Effector memory CD8-positive, alpha-beta T cell (primary cell): Measurements from ENCODE around the gene TBX1.

ENCODE experiments used
- ATAC-seq: fragments of 150-1000 bp; cut with Tn5 transposase; replicated peaks from 2 replicates; pipeline ENCODE4 v1.10.0; 2021; ENCODE audit warnings: mild to moderate bottlenecking, moderate library complexity
- DNase-seq, 3 experiments: peaks; one replicate each; pipeline ENCODE4 v3.0.0; 2021
- H3K27ac Mint-ChIP-seq, 2 donors: one replicate each; pipeline ENCODE4 v1.8.0; 2022; ENCODE audit warnings: mild to moderate bottlenecking in 2 of 2, mixed read lengths in 2 of 2, moderate library complexity in 2 of 2
- H3K27me3 Mint-ChIP-seq, 2 donors: one replicate each; pipeline ENCODE4 v1.8.0; 2022; ENCODE audit warnings: mixed read lengths in 2 of 2
- H3K36me3 Mint-ChIP-seq: one replicate; pipeline ENCODE4 v1.8.0; 2022; ENCODE audit warnings: mild to moderate bottlenecking, moderate library complexity, mixed read lengths; ENCODE audit not compliant: insufficient read depth
- H3K4me1 Mint-ChIP-seq, 2 donors: one replicate each; pipeline ENCODE4 v1.8.0; 2022; ENCODE audit warnings: low read depth in 2 of 2, mixed read lengths in 2 of 2
- H3K4me3 Mint-ChIP-seq, 2 donors: one replicate each; pipeline ENCODE4 v1.8.0; 2022; ENCODE audit warnings: mild to moderate bottlenecking in 2 of 2, mixed read lengths in 2 of 2, moderate library complexity in 2 of 2
- H3K9me3 Mint-ChIP-seq, 2 donors: one replicate each; pipeline ENCODE4 v1.8.0; 2022; ENCODE audit warnings: mixed read lengths in 2 of 2

Gene TBX1

GRCh38 chr22:19807914-19808872 lies 47.6 kb downstream of the TBX1 start:
- Mint-ChIP-seq H3K27ac (no peak overlapping the region), H3K4me1 (peaks cover 6 to 8% of the 10 kb centered on the region in 2 donors), H3K4me3 (no peak overlapping the region), H3K9me3 (no peaks in the 10 kb centered on the region), H3K36me3 (no peaks in the 10 kb centered on the region), H3K27me3 (no peaks in the 10 kb centered on the region)
- no peak for DNase-seq
- no peak for ATAC-seq

DNA sequence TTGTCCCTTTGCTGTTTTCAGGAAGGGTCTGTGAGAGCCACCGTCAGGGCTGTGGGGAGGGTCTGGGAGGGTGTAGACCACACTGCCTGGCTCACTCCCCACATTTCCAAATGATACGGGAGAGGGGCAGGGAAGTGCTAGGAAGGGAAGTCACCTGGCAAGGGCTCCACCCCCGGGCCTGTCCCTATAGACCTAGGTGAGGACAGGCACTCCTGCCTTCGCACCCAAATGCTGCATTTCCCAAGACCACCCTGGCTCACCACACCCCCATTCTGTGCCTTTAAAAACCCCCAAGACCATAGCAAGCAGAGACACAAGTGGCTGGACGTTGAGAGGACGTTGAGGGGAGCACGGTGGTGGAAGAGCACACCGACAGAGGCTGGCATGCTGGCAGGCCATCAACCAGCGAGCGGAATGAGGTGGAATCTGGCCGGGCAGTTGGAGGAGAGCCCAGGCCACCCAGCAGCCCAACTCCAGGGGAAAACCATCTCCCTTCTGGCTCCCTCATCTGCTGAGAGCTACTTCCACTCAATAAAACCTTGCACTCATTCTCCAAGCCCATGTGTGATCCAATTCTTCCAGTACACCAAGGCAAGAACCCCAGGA lies 48.4 kb downstream of the TBX1 start:
- ATAC-seq: no peak
- Mint-ChIP-seq H3K4me3 (no peak overlapping the region), H3K36me3 (no peaks in the 10 kb centered on the region), H3K9me3 (no peaks in the 10 kb centered on the region), H3K27ac (no peak overlapping the region), H3K4me1 (peaks cover 6 to 8% of the 10 kb centered on the region in 2 donors), H3K27me3 (no peaks in the 10 kb centered on the region)
- no peak for DNase-seq

DNA sequence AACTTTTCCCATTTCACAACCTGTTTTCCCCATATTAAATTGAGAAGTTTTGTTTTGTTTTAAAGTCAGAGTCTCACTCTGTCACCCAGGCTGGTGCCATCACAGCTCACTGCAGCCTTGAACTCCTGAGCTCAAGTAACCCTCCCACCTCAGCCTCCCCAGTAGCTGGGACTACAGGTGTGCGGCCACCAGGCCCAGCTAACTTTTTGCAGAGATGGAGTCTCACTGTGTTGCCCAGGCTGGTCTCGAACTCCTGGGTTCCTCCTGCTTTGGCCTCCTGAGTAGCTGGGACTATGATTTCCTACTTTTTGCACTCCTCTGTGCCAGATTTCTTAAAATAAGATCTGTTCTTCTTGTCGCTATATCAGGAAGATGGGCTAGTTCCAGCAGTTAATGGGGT lies 49.2 kb downstream of the TBX1 start:
- H3K27me3 Mint-ChIP-seq: no peaks in the 10 kb centered on the region
- ATAC-seq: no peak

DNA sequence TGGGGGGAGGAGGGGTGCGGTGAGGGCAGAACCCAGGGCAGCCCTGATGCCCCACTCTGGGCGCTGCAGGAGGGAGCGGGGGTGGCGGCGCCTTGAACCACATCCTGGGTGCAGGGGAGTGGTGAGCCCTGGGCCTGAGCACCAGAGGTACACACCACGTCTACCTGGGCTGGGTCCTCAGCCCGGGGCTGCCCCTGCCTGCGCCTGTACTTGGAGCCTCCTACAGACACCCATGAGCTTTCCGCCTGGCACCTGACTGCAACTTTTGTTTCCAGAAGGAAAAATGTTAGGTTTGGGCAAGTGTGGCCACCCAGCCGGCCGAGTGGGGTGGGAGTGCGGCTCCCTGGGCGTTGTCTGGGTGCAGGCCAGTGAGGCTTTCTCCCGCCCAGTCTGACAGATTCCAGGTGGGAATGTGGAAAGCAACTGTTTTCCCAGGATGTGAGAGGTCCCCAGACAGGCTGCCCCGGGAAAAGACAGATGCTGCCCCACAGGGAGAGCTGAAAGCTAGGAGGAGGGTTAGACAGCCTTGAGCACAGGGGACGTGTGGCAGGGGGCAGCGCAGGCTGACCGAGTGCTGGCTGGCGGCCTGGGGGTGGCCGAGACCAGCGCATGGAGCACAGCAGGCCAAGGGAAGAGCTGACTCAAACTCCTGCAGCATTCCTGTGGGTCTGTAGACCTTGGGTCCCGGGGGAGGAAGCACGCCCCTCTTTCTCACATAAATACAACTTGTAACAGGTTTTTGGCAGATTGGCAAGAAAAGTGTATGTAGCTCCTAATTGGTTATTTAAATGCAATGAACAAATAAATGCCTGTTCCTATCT lies 50.0 kb downstream of the TBX1 start:
- no peak for DNase-seq
- Mint-ChIP-seq H3K4me3 (no peak overlapping the region), H3K27ac (peak overlapping the region in 1 of 2 donors; percentile 73)

More for the DNA sequence above, 49.2 kb downstream of the TBX1 start:
- H3K9me3 Mint-ChIP-seq: no peaks in the 10 kb centered on the region
- no peaks in the 10 kb centered on the region for H3K36me3 Mint-ChIP-seq
- H3K27ac Mint-ChIP-seq: no peak overlapping the region
- H3K4me1 Mint-ChIP-seq: peaks cover 6 to 8% of the 10 kb centered on the region in 2 donors
- no peak for DNase-seq
- H3K4me3 Mint-ChIP-seq: no peak overlapping the region

DNA sequence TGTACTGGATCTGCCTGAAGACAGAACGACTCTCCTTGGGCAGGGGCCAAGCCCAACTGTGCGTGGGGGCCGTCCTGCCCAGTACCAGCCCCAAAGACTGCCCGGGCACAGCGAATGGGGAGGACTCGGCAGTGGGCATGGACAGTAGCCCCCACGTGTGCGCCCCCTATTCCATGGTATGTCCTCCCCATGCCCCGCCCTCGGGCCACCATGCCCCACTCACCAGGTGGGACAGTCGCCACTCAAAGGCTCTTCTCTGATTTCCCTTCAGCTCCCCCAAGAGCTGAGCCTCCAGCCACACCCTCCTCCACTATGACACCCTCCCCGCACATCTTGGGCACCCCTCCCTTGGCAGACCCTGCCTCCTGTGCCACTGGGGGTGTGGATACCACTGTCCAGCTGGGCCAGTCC lies 50.6 kb downstream of the TBX1 start:
- Mint-ChIP-seq H3K27ac (no peak overlapping the region), H3K4me3 (no peak overlapping the region), H3K9me3 (no peaks in the 10 kb centered on the region)

More for the DNA sequence above, 50.0 kb downstream of the TBX1 start:
- Mint-ChIP-seq H3K9me3 (no peaks in the 10 kb centered on the region), H3K27me3 (no peaks in the 10 kb centered on the region), H3K4me1 (peaks cover 6 to 8% of the 10 kb centered on the region in 2 donors), H3K36me3 (no peaks in the 10 kb centered on the region)
- no peak for ATAC-seq

GRCh38 chr22:19811811-19812771 lies 51.5 kb downstream of the TBX1 start:
- peaks cover 6 to 8% of the 10 kb centered on the region in 2 donors for H3K4me1 Mint-ChIP-seq
- H3K9me3 Mint-ChIP-seq: no peaks in the 10 kb centered on the region
- no peak overlapping the region for H3K4me3 Mint-ChIP-seq
- DNase-seq (no peak), ATAC-seq (no peak)
- no peaks in the 10 kb centered on the region for H3K27me3 Mint-ChIP-seq
- no peaks in the 10 kb centered on the region for H3K36me3 Mint-ChIP-seq
- H3K27ac Mint-ChIP-seq: no peak overlapping the region

More for the DNA sequence above, 50.6 kb downstream of the TBX1 start:
- ATAC-seq: no peak
- no peak for DNase-seq
- Mint-ChIP-seq H3K36me3 (no peaks in the 10 kb centered on the region), H3K4me1 (peaks cover 6 to 8% of the 10 kb centered on the region in 2 donors), H3K27me3 (no peaks in the 10 kb centered on the region)

DNA sequence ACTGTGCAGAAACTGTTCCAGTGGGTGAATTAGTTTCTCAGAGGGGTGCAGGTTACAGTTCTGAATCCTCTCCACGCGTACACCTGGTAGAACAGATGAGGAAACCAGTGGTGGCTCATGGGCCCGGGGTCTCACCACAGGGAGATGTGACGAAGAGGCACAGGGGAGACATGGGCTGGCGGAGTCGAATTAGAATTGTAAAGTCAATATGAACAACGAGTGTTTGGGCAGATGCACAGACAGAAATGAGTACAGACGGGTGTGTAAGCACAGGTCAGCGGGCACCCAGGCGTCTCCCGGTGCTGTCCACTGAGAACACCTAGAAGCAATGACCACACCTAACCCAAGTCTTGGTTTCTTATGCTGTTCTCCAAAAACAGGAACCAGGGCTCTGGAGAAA lies 52.3 kb downstream of the TBX1 start:
- no peaks in the 10 kb centered on the region for H3K9me3 Mint-ChIP-seq
- no peaks in the 10 kb centered on the region for H3K27me3 Mint-ChIP-seq
- H3K4me3 Mint-ChIP-seq: no peak overlapping the region
- DNase-seq (no peak), ATAC-seq (no peak)
- peaks cover 6 to 8% of the 10 kb centered on the region in 2 donors for H3K4me1 Mint-ChIP-seq
- H3K36me3 Mint-ChIP-seq: no peaks in the 10 kb centered on the region
- no peak overlapping the region for H3K27ac Mint-ChIP-seq

GRCh38 chr22:19814428-19814827 lies 53.9 kb downstream of the TBX1 start:
- no peak for ATAC-seq
- Mint-ChIP-seq H3K27me3 (no peaks in the 10 kb centered on the region), H3K4me1 (peaks cover 6 to 8% of the 10 kb centered on the region in 2 donors), H3K4me3 (no peak overlapping the region), H3K36me3 (no peaks in the 10 kb centered on the region), H3K9me3 (no peaks in the 10 kb centered on the region), H3K27ac (no peak overlapping the region)
- no peak for DNase-seq

DNA sequence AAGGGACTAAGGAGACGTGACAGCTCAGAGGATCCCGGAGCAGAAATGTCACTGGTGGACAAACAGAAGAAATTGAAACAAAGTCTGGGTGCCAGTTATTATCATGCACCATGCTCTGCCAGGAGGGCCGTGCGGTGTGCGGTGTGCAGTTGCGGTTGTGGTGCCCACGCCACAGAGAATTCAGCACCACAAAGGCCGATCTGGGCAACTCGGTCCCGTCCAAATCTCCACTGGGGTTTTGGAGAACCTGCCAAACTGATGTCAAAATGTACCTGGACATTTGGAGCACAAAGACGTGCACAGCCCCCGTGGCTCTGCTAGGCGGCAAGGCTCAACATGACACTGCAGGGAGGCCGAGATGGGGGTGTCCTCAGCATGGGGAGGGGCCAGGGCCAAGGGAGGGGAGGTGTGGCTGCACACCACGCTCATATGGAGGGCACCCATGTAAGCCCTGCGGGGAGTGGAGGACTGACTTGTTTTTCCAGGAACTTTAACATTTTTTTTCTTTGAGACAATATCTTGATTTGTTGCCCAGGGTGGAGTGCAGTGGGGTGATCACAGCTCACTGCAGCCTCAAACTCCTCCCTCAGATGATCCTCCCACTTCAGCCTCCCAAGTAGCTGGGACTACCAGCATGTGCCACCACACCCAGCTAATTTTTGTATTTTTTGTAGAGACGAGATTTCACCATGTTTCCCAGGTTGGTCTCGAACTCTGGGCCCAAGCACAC lies 54.7 kb downstream of the TBX1 start:
- H3K27ac Mint-ChIP-seq: no peak overlapping the region

GRCh38 chr22:19815823-19816290 lies 55.3 kb downstream of the TBX1 start:
- Mint-ChIP-seq H3K27ac (no peak overlapping the region), H3K9me3 (no peaks in the 10 kb centered on the region), H3K36me3 (no peaks in the 10 kb centered on the region), H3K27me3 (no peaks in the 10 kb centered on the region), H3K4me3 (no peak overlapping the region), H3K4me1 (peaks cover 4 to 6% of the 10 kb centered on the region in 2 donors)
- ATAC-seq (no peak), DNase-seq (no peak)

More for the DNA sequence above, 54.7 kb downstream of the TBX1 start:
- DNase-seq (no peak), ATAC-seq (no peak)
- Mint-ChIP-seq H3K4me1 (peaks cover 6 to 8% of the 10 kb centered on the region in 2 donors), H3K27me3 (no peaks in the 10 kb centered on the region), H3K36me3 (no peaks in the 10 kb centered on the region), H3K4me3 (no peak overlapping the region), H3K9me3 (no peaks in the 10 kb centered on the region)

DNA sequence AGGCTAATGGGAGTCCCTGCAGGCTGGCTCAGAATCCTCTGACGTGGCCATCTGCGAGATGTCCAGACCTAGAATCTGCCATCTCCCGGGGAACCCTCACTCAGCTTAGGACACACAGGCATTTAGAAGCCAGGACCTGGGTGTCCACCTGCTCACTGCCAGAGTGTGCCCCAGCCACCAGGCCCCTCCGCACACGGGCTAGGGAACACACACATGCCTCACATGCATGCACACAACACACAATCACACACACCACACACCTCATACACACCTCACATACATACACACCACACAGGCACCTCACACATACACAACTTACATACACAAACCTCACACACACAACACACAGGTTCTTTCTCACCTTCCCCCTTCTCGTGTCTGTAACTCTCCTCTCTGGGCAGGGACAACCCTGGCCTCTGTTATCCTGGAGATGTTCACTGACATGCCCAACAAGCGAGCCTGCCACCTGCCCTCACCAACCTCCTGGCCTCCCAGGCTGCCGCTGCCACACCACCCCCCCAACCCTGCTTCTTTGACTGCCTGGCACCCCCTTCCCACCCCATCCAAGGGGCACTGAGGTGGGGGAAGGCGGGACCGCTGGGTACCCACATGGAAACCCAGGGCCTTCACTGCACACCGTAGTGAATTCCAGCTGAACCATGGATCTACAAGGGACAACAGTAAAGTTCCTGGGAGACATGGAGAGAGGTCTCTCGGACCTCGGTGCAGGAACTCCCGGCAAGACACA lies 56.0 kb downstream of the TBX1 start:
- ATAC-seq (no peak), DNase-seq (no peak)
- Mint-ChIP-seq H3K27ac (no peak overlapping the region), H3K4me1 (no peaks in the 10 kb centered on the region), H3K9me3 (no peaks in the 10 kb centered on the region), H3K4me3 (no peak overlapping the region), H3K36me3 (no peaks in the 10 kb centered on the region), H3K27me3 (no peaks in the 10 kb centered on the region)
